Stimulated activated naive B cell treated with anti-CD40 and anti-IgM and Interleukin-4, amounts not matched to agents 10 μg/mL and 1 μg/mL and 100 μg/mL, for 72 hours (primary cell): ENCODE results near the gene KLHDC9.

Source experiments
- ATAC-seq, 2 donors: fragments of 150-1000 bp; cut with Tn5 transposase; replicated peaks; 2 replicates each; pipeline ENCODE4 v1.10.0; 2021; ENCODE audit warnings: moderate library complexity in 1 of 2
- DNase-seq: peaks from one replicate; pipeline ENCODE4 v3.0.0; 2021
- H3K27ac Mint-ChIP-seq: one replicate; pipeline ENCODE4 v1.8.0; 2022; ENCODE audit warnings: mild to moderate bottlenecking, mixed read lengths
- H3K27me3 Mint-ChIP-seq, 2 donors: one replicate each; pipeline ENCODE4 v1.8.0; 2022; ENCODE audit warnings: mixed read lengths in 2 of 2
- H3K36me3 Mint-ChIP-seq, 2 donors: one replicate each; pipeline ENCODE4 v1.8.0; 2022; ENCODE audit warnings: mixed read lengths in 2 of 2, mild to moderate bottlenecking in 1 of 2
- H3K4me1 Mint-ChIP-seq, 2 donors: one replicate each; pipeline ENCODE4 v1.8.0; 2022; ENCODE audit warnings: mixed read lengths in 2 of 2, mild to moderate bottlenecking in 1 of 2
- H3K4me3 Mint-ChIP-seq, 2 donors: one replicate each; pipeline ENCODE4 v1.8.0; 2022; ENCODE audit warnings: mild to moderate bottlenecking in 2 of 2, mixed read lengths in 2 of 2, moderate library complexity in 1 of 2
- H3K9me3 Mint-ChIP-seq, 2 donors: one replicate each; pipeline ENCODE4 v1.8.0; 2022; ENCODE audit warnings: mixed read lengths in 2 of 2, mild to moderate bottlenecking in 1 of 2

The KLHDC9 gene

GRCh38 chr1:161082996-161083747, 15.0 kb upstream of the KLHDC9 start:
- H3K4me1 Mint-ChIP-seq, result no peaks in the 10 kb centered on the region
- DNase-seq (no peak), ATAC-seq (no peak)
- H3K27ac Mint-ChIP-seq, result no peak overlapping the region
- H3K9me3 Mint-ChIP-seq, result no peaks in the 10 kb centered on the region
- no peaks in the 10 kb centered on the region for H3K36me3 Mint-ChIP-seq
- no peak overlapping the region for H3K4me3 Mint-ChIP-seq
- H3K27me3 Mint-ChIP-seq, result peaks cover 4 to 20% of the 10 kb centered on the region in 2 donors

DNA sequence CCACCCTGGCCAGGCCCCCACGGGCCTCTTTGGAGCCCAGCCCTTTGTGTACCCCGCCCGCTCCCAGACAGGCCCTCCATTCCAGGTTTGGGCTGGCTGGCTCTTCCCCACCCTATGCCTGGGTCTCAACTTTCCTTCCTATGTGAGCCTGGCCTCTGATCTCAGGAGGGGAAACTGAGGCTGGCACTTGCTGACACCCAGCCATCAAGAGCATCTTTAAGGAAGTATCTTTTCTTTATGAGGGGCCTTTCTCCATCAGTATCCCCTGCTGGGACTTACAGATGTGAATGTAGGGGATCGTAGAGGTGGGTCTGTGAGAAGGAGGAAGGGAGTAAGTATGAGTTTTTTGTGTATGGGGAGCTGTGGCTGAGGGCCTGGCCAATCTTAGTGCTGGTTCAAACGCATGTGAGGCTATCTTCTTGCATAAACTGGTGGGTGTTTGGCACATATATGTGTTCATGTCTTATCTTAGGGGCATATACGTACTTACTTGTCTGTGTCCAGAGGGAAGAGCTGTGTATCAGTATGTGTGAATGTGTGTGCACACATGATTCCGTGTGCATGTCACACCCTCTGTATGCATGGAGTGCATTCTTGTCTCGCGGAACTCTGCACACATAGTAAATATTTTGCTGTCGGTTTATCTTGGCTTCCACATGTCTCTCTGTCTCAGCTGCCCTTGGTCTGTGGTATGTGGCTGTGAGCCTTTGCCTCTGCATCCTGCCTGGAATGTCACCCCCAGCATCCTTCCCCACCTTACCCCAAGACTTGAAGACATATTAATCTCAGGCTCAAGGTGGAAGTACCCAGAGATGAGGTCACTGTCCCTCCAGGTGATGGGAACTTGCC, 14.2 kb upstream of the KLHDC9 start:
- no peaks in the 10 kb centered on the region for H3K36me3 Mint-ChIP-seq
- no peak for ATAC-seq
- H3K4me1 Mint-ChIP-seq, result no peaks in the 10 kb centered on the region
- H3K4me3 Mint-ChIP-seq, result no peak overlapping the region
- no peak for DNase-seq
- H3K9me3 Mint-ChIP-seq, result no peaks in the 10 kb centered on the region
- H3K27me3 Mint-ChIP-seq, result peaks cover 4 to 20% of the 10 kb centered on the region in 2 donors
- H3K27ac Mint-ChIP-seq, result no peak overlapping the region

DNA sequence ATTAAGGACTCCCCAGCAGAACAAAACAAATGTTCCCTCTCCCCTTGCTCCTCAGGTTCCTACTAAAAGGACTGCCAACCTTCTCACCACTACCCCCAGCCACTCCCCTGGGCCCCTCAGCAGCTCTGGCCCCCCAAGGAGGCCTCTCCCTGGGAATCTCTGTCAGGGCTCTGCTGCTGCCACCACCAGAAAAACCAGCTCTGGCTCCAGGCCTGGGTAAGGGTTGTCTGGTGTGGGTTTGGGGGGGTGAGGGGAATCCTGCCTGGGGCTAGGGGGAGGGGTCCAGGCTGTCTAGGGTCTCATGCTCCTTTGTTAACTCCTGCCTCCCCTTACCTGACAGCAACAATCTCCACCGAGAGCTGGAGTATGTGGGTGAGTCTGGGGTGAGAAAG, 13.6 kb upstream of the KLHDC9 start:
- peaks cover 4 to 20% of the 10 kb centered on the region in 2 donors for H3K27me3 Mint-ChIP-seq
- ATAC-seq (no peak), DNase-seq (no peak)
- no peaks in the 10 kb centered on the region for H3K4me1 Mint-ChIP-seq
- H3K4me3 Mint-ChIP-seq, result no peak overlapping the region
- no peaks in the 10 kb centered on the region for H3K36me3 Mint-ChIP-seq
- H3K27ac Mint-ChIP-seq, result no peak overlapping the region
- H3K9me3 Mint-ChIP-seq, result no peaks in the 10 kb centered on the region

- DNase-seq (no peak), ATAC-seq (no peak)
- no peak overlapping the region for H3K4me3 Mint-ChIP-seq
- H3K36me3 Mint-ChIP-seq, result no peaks in the 10 kb centered on the region
- H3K4me1 Mint-ChIP-seq, result no peaks in the 10 kb centered on the region
- H3K27me3 Mint-ChIP-seq, result peaks cover 4 to 20% of the 10 kb centered on the region in 2 donors
- H3K27ac Mint-ChIP-seq, result no peak overlapping the region
- H3K9me3 Mint-ChIP-seq, result no peaks in the 10 kb centered on the region
Measured at GRCh38 chr1:161085165-161085564, 13.0 kb upstream of the KLHDC9 start.

- Mint-ChIP-seq H3K4me3 (no peak overlapping the region), H3K27me3 (peaks cover 0 to 14% of the 10 kb centered on the region in 2 donors), H3K36me3 (no peaks in the 10 kb centered on the region), H3K4me1 (no peaks in the 10 kb centered on the region), H3K9me3 (no peaks in the 10 kb centered on the region), H3K27ac (no peak overlapping the region)
- ATAC-seq (no peak), DNase-seq (no peak)
Measured at GRCh38 chr1:161086457-161086856, 11.7 kb upstream of the KLHDC9 start.

DNA sequence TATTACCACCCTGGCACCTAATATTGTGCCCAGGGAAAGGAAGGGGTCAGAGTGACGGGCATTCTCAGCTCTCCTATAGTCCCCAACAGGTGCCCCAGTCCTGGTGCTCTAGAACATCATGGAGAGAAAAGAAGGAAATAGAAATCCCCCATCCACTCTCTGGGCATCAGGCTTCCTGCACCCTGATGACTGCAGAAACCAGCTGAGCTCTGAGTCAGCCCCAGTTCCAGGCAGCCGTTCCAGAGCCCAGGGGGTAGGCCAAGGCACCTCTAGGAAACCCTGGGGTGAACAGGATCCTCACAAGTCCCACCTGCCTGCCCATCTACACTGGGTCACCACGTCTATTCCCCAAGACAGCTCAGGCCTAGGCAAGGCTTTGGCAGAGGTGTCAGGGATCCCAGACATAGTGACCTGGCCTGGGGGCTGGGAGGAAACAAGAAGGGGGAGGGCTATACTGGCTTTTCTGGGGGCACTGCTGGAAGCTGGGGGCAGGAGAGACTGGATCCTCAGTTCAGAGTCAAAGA, 9.5 kb upstream of the KLHDC9 start:
- Mint-ChIP-seq H3K4me1 (peaks cover 9 to 10% of the 10 kb centered on the region in 2 donors), H3K4me3 (no peak overlapping the region), H3K27ac (no peak overlapping the region), H3K9me3 (no peaks in the 10 kb centered on the region), H3K36me3 (no peaks in the 10 kb centered on the region), H3K27me3 (peaks cover 0 to 13% of the 10 kb centered on the region in 2 donors)
- ATAC-seq (no peak), DNase-seq (no peak)

DNA sequence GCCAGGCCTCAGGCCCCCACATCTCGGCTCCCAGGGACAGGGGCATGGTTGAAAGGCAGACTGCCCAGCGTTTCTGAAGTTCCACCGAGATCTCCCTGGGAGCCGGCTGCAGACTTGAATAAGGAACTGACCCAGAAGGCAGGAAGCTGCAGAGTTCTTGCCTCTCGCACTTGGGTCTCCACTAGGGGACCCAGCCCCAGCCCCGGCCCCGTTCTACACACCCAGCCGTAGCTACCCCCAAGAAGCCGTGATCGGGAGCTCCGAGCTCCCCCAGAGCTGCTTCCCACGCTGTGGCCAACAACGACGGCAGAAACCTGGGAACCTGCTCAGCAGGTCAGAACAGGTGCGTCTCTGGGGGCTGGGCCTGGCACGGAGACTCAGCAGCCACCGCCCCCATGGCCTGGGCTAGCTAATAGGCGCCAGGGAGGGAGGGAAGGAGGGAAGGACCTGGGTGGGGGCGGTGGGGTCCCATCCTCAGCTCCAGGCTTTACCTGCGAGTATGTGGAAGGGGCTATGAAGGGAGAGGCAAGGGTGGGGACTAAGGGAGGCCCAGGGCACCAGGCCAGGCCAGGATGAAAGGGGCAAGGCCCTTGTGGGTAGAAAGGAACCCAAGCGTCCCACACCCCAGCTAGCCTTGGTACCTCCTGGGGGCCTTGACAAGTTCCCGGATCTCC, 8.8 kb upstream of the KLHDC9 start, which contains the start of gene NECTIN4:
TSS of gene NECTIN4 (minus strand) at position 308 of the 674 bp plus-strand sequence. CDS start at position 46, 262 bp downstream.
- Mint-ChIP-seq H3K4me3 (no peak within 1 kb of the TSS), H3K27ac (no peak within 1 kb of the TSS)
- no peak for ATAC-seq

GRCh38 chr1:161089938-161090337, 8.2 kb upstream of the KLHDC9 start:
- Mint-ChIP-seq H3K4me1 (peaks cover 14 to 16% of the 10 kb centered on the region in 2 donors), H3K27ac (no peak overlapping the region), H3K27me3 (peaks cover 0 to 13% of the 10 kb centered on the region in 2 donors), H3K9me3 (no peaks in the 10 kb centered on the region), H3K36me3 (no peaks in the 10 kb centered on the region), H3K4me3 (no peak overlapping the region)
- ATAC-seq, result no peak
- DNase-seq, result no peak

More for the DNA sequence above, 8.8 kb upstream of the KLHDC9 start, which contains the start of gene NECTIN4:
- Mint-ChIP-seq H3K9me3 (no peaks in the 10 kb centered on the region), H3K4me1 (peaks cover 10% of the 10 kb centered on the region in 2 donors), H3K27me3 (peaks cover 0 to 13% of the 10 kb centered on the region in 2 donors), H3K36me3 (no peaks in the 10 kb centered on the region)
- no peak for DNase-seq

GRCh38 chr1:161090617-161091016, 7.5 kb upstream of the KLHDC9 start:
- no peaks in the 10 kb centered on the region for H3K9me3 Mint-ChIP-seq
- DNase-seq (no peak), ATAC-seq (no peak)
- no peak overlapping the region for H3K27ac Mint-ChIP-seq
- H3K27me3 Mint-ChIP-seq, result peaks cover 0 to 13% of the 10 kb centered on the region in 2 donors
- no peak overlapping the region for H3K4me3 Mint-ChIP-seq
- peaks cover 18 to 22% of the 10 kb centered on the region in 2 donors for H3K4me1 Mint-ChIP-seq
- no peaks in the 10 kb centered on the region for H3K36me3 Mint-ChIP-seq

GRCh38 chr1:161091093-161091492, 7.1 kb upstream of the KLHDC9 start:
- no peak for ATAC-seq

GRCh38 chr1:161091796-161092507, 6.2 kb upstream of the KLHDC9 start:
- no peaks in the 10 kb centered on the region for H3K9me3 Mint-ChIP-seq
- H3K27ac Mint-ChIP-seq, result no peak overlapping the region
- no peak for DNase-seq
- H3K4me3 Mint-ChIP-seq, result no peak overlapping the region
- ATAC-seq, result no peak
- peaks cover 0 to 6% of the 10 kb centered on the region in 2 donors for H3K27me3 Mint-ChIP-seq
- H3K36me3 Mint-ChIP-seq, result no peaks in the 10 kb centered on the region
- peaks cover 29 to 36% of the 10 kb centered on the region in 2 donors for H3K4me1 Mint-ChIP-seq

More at GRCh38 chr1:161091093-161091492, 7.1 kb upstream of the KLHDC9 start:
- no peak overlapping the region for H3K27ac Mint-ChIP-seq
- DNase-seq, result no peak
- H3K4me3 Mint-ChIP-seq, result no peak overlapping the region
- peaks cover 0 to 8% of the 10 kb centered on the region in 2 donors for H3K27me3 Mint-ChIP-seq
- H3K36me3 Mint-ChIP-seq, result no peaks in the 10 kb centered on the region
- H3K4me1 Mint-ChIP-seq, result peaks cover 22 to 27% of the 10 kb centered on the region in 2 donors
- H3K9me3 Mint-ChIP-seq, result no peaks in the 10 kb centered on the region

GRCh38 chr1:161092621-161093028, 5.5 kb upstream of the KLHDC9 start:
- H3K36me3 Mint-ChIP-seq, result peaks cover 0 to 2% of the 10 kb centered on the region in 2 donors
- H3K9me3 Mint-ChIP-seq, result no peaks in the 10 kb centered on the region
- peak in 1 of 2 donors; percentile 44 for ATAC-seq
- peaks cover 36 to 42% of the 10 kb centered on the region in 2 donors for H3K4me1 Mint-ChIP-seq
- DNase-seq, result no peak
- H3K27ac Mint-ChIP-seq, result no peak overlapping the region
- peaks cover 0 to 2% of the 10 kb centered on the region in 2 donors for H3K27me3 Mint-ChIP-seq
- no peak overlapping the region for H3K4me3 Mint-ChIP-seq

DNA sequence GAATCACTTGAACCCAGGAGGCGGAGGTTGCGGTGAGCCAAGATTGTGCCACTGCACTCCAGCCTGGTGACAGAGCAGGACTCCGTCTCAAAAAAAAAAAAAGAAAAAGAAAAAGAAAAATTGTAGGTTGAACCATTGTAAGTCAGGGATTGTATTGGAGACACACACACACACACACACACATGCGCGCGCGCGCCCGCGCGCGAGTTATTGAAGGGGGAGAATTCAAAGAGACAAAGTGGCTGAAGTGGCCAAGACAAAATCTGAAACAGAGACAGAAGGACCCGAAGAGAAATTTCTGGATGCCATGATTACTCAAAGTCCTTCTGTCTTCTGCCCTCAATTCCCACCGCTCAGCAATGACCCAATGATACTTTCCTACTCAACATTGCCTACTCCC, 3.7 kb upstream of the KLHDC9 start:
- Mint-ChIP-seq H3K27me3 (no peaks in the 10 kb centered on the region), H3K36me3 (peaks cover 4 to 10% of the 10 kb centered on the region in 2 donors), H3K4me1 (peaks cover 47 to 58% of the 10 kb centered on the region in 2 donors), H3K9me3 (no peaks in the 10 kb centered on the region), H3K27ac (no peak overlapping the region), H3K4me3 (no peak overlapping the region)
- ATAC-seq, result no peak
- no peak for DNase-seq
